Measurements from ENCODE around the gene RPN1. TPM values are rescaled to one million over a fixed set of nuclear protein-coding genes. Genes with fewer than 3 reads are reported as not detected.

The RPN1 gene
- total and polyA plus RNA-seq, 2 of the 8 experiments (the other 6 are each of a cell fraction or from before 2014, with no cell fraction given), result 165 to 211 TPM

DNA sequence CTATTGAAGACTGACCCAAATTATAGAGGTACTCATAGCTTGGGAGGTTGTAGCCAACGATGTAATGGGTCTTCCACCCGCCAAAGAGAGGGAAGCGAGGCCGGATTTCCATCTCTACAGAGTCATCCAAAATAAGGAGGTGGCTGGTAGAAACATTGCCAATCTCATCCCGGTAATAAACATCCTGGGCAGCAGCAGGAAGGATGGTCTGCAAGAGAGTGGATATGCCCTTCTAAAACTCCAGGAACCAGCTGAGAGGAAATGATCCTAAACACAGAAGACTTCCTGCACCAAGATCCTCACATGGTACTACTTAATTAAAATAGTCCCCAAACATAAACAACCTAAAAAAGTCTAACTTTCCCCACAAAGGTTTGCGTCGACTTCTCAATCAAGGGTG is 20.7 kb downstream of the RPN1 start:
- Histone ChIP-seq H2BK15ac (ENCODE audit: low read length) (no peak overlapping the region), H3K79me2 (ENCODE audit: control insufficient read depth in 1 of 2, insufficient read depth in 2 of 2, low read length in 2 of 2) (peaks cover 3% of the 10 kb centered on the region in 2 experiments; a peak in 3 of 4 replicates)
- TF ChIP-seq SIX5 (IDR thresholded peaks at IDR 0.05; ENCODE audit: low read depth, low read length) (no peak), JUN (IDR thresholded peaks at IDR 0.05; ENCODE audit: low read depth, low read length) (no peak), SIN3A (conservative IDR thresholded peaks at IDR 0.05 in 1 of 2, IDR thresholded peaks at IDR 0.05 in 1 of 2; ENCODE audit: low read depth in 1 of 2, low read length in 2 of 2) (no peak), GTF2F1 (IDR thresholded peaks at IDR 0.05; ENCODE audit: borderline replicate concordance, low read depth, low read length) (no peak), PHF8 (conservative IDR thresholded peaks at IDR 0.05; ENCODE audit: low read depth, low read length) (no peak), SP1 (IDR thresholded peaks at IDR 0.05; ENCODE audit: low read depth, low read length) (no peak), FOSL1 (IDR thresholded peaks at IDR 0.05; ENCODE audit: insufficient read depth, low read depth, low read length) (no peak), POLR2A (IDR thresholded peaks at IDR 0.05; ENCODE audit: control extremely low read depth in 1 of 2, low read depth in 2 of 2, low read length in 2 of 2) (no peak), BCL11A (IDR thresholded peaks at IDR 0.05; ENCODE audit: low read depth in 2 of 2, low read length in 2 of 2) (no peak), SRF (IDR thresholded peaks at IDR 0.05; ENCODE audit: low read depth, low read length) (no peak), SUZ12 (IDR thresholded peaks at IDR 0.05; ENCODE audit: low read length) (no peak), KDM4A (IDR thresholded peaks at IDR 0.05; ENCODE audit: low read depth, low read length, severe bottlenecking) (no peak)
- TF ChIP-seq, protein P1, sequence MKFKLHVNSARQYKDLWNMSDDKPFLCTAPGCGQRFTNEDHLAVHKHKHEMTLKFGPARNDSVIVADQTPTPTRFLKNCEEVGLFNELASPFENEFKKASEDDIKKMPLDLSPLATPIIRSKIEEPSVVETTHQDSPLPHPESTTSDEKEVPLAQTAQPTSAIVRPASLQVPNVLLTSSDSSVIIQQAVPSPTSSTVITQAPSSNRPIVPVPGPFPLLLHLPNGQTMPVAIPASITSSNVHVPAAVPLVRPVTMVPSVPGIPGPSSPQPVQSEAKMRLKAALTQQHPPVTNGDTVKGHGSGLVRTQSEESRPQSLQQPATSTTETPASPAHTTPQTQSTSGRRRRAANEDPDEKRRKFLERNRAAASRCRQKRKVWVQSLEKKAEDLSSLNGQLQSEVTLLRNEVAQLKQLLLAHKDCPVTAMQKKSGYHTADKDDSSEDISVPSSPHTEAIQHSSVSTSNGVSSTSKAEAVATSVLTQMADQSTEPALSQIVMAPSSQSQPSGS (IDR thresholded peaks at IDR 0.05; ENCODE audit: low read length), result no peak

More for the DNA sequence above, 20.7 kb downstream of the RPN1 start:
- Histone ChIP-seq H3K36me3 (ENCODE audit: control insufficient read depth in 2 of 4, insufficient read depth in 4 of 4, low read length in 3 of 4) (peaks cover 13 to 54% (median 34%) of the 10 kb centered on the region in 4 experiments), H3K18ac (ENCODE audit: extremely low read depth, low read length) (no peak overlapping the region), H3K9ac (replicated peaks in 1 of 4; ENCODE audit: extremely low read depth in 1 of 4, low read depth in 3 of 4, low read length in 3 of 4) (no peak overlapping the region), H3K27ac (ENCODE audit: low read depth, low read length) (no peak overlapping the region), H3K23ac (ENCODE audit: insufficient read length) (no peak overlapping the region), H3K79me1 (ENCODE audit: low read depth, low read length) (no peaks in the 10 kb centered on the region), H4K8ac (ENCODE audit: extremely low read depth, insufficient read depth, low read length) (no peak overlapping the region), H3K4me3 (ENCODE audit: extremely low read depth in 1 of 4, insufficient read depth in 2 of 4, low read depth in 3 of 4, low read length in 4 of 4) (no peak overlapping the region), H3K4me2 (ENCODE audit: insufficient read depth in 1 of 2, low read depth in 2 of 2, low read length in 2 of 2) (no peak overlapping the region), H4K5ac (ENCODE audit: insufficient read length, low read depth, low read length) (no peak overlapping the region), H2BK120ac (replicated peaks; ENCODE audit: low read depth, low read length) (no peak overlapping the region), H2AK5ac (ENCODE audit: low read depth, low read length) (no peak overlapping the region), H4K91ac (replicated peaks; ENCODE audit: insufficient read length, low read length) (no peak overlapping the region), H3K56ac (replicated peaks; ENCODE audit: insufficient read length, low read depth, low read length) (no peak overlapping the region), H2BK12ac (ENCODE audit: low read depth, low read length) (no peak overlapping the region), H2BK5ac (ENCODE audit: low read depth, low read length) (no peak overlapping the region), H3K23me2 (ENCODE audit: low read depth, low read length) (no peaks in the 10 kb centered on the region), H2AFZ (ENCODE audit: low read length) (no peak overlapping the region), H3K27me3 (replicated peaks in 1 of 4; ENCODE audit: control insufficient read depth in 3 of 4, extremely low read depth in 1 of 4, insufficient read depth in 3 of 4, low read length in 3 of 4) (no peaks in the 10 kb centered on the region), H3K4ac (replicated peaks; ENCODE audit: insufficient read length, low read depth, low read length) (no peak overlapping the region), H4K20me1 (replicated peaks in 1 of 2; ENCODE audit: control insufficient read depth in 1 of 2, insufficient read depth in 2 of 2, low read length in 2 of 2) (peaks cover 4 to 13% of the 10 kb centered on the region in 2 experiments), H2BK20ac (ENCODE audit: low read length) (no peak overlapping the region), H3K9me3 (ENCODE audit: insufficient read depth in 2 of 2, low read depth in 1 of 2, low read length in 1 of 2) (no peaks in the 10 kb centered on the region), H3K4me1 (replicated peaks in 1 of 4; ENCODE audit: control insufficient read depth in 3 of 4, insufficient read depth in 4 of 4, low read length in 3 of 4) (no peaks in the 10 kb centered on the region), H3K14ac (ENCODE audit: insufficient read length) (no peak overlapping the region)
- DNase-seq (ENCODE audit: low read depth in 1 of 2, low spot score in 2 of 2), result no peak
- ChIA-PET CTCF (ENCODE audit: partially characterized antibody) (interaction anchor here (1.1 kb wide), 1 partner anchor 9 kb away, joined by 3 read pairs; no protein-coding TSS in a partner anchor), POLR2A (ENCODE audit: partially characterized antibody) (no interaction called here)
- WGBS, 2 experiments (ENCODE audit: extremely low coverage in 1 of 2, insufficient coverage in 1 of 2, insufficient read length in 1 of 2, insufficient replicate concordance in 2 of 2, low coverage in 1 of 2, low lambda C conversion rate in 2 of 2, missing lambda C conversion rate in 1 of 2), result 96% methylated on average over 7 of the region's 7 CpGs; no CpG with 5 or more reads in 1 of the 2 experiments
- FAIRE-seq, result no peak
